ENCODE results near the gene OR52E8.

OR52E8 gene

DNA sequence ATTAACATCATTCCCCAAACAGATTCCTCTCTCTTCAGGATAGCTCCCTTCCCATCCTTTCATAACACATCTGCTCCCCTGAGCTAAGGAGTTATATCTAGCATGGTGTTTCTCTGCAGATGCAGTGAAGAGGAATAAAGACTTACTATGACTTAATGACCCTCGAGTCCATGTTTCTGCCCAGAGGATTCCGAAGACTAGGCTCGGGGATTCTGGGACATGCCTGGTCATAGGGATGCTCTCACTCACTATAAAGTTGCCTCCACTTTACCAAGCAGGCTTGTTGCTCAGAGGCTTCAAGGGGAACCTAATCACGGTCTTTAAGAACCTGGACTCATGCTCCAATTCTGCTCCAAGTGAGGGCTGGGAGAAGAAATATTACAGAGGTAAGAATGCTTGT is 22.8 kb upstream of the OR52E8 start, which contains the start of gene OR52E4:
Gene OR52E4, plus strand, starts transcription at position 301 of the 400 bp plus-strand sequence. CDS start 3,664 bp downstream, outside the sequence.
- H3K27ac ChIP-seq: no peak within 1 kb of the TSS
- TF ChIP-seq, protein P1, sequence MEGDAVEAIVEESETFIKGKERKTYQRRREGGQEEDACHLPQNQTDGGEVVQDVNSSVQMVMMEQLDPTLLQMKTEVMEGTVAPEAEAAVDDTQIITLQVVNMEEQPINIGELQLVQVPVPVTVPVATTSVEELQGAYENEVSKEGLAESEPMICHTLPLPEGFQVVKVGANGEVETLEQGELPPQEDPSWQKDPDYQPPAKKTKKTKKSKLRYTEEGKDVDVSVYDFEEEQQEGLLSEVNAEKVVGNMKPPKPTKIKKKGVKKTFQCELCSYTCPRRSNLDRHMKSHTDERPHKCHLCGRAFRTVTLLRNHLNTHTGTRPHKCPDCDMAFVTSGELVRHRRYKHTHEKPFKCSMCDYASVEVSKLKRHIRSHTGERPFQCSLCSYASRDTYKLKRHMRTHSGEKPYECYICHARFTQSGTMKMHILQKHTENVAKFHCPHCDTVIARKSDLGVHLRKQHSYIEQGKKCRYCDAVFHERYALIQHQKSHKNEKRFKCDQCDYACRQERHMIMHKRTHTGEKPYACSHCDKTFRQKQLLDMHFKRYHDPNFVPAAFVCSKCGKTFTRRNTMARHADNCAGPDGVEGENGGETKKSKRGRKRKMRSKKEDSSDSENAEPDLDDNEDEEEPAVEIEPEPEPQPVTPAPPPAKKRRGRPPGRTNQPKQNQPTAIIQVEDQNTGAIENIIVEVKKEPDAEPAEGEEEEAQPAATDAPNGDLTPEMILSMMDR (conservative IDR thresholded peaks at IDR 0.05): no peak

DNA sequence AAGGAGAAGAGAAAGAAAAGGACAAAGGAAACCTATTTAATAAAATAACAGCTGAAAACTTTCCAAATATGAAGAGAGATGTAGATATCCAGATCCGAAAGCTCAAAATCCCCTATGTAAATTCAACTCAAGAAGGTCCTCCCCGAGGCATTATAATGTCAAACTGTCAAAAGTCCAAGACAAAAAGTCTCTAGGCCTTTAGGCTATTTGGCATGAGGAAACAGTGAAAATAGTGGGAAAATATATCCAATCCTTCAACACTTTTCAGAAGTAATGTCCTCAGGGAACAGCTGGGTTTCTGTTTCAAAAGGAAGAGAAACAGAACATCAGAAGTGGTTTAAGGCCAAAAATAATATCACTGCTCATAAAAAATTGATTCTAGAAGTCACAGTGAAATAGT is 21.1 kb upstream of the OR52E8 start:
- TF ChIP-seq, protein P1 (conservative IDR thresholded peaks at IDR 0.05): no peak
- no peak overlapping the region for H3K27ac ChIP-seq

DNA sequence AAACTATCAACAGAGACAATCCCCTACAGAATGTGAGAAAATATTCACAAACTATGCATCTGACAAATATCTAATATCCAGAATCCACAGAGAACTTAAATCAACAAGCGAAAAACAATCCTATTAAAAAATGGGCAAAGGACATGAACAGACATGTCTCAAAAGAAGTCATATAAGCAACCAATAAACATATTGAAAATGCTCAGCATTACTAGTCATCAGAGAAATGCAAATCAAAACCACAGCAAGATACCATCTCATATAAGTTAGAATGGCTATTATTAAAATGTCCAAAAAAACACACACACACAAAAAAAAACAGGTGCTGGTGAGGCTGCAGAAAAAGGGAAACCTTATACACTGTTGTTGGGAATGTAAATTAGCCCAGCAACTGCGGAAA is 8.3 kb upstream of the OR52E8 start:
- TF ChIP-seq, protein P1 (conservative IDR thresholded peaks at IDR 0.05): no peak
- H3K27ac ChIP-seq: no peak overlapping the region

DNA sequence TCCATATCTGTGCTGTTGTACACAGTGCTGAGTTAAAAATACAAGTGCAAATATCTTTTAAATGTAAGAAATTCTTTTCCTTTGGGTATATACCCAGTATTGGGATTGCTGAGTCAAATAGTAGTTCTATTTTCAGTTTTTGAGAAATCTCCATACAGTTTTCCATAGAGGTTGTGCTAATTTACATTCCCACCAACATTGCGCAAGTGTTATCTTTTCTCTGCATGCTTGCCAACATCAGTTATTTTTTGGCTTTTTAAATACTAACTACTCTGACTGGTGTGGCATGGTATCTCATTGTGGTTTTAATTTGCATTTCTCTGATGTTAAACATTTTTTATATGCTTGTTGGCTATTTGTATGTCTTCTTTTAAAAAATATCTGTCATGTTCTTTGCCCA is 6.5 kb downstream of the OR52E8 start:
- TF ChIP-seq, protein P1 (conservative IDR thresholded peaks at IDR 0.05): no peak
- H3K27ac ChIP-seq: no peak overlapping the region

DNA sequence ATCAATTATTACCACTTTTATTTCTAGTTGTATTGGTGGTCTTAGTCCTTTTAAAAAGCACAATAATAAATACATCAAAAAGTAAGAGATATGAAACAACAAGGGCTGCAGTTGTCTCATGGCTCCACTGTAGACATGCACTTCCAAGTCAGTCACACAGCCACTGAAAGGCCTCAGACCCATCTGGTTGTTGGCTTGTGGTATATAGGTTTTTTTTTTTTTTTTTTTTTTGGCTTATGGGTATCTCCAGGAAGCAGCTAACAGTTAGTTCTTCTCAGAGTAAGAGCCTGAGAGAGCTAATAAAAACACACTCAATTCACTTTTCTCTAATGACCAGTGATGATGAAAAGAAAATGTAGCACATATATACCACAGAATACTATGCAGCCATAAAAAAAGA is 9.8 kb downstream of the OR52E8 start:
- TF ChIP-seq, protein P1 (conservative IDR thresholded peaks at IDR 0.05): no peak
- H3K27ac ChIP-seq: no peak overlapping the region

DNA sequence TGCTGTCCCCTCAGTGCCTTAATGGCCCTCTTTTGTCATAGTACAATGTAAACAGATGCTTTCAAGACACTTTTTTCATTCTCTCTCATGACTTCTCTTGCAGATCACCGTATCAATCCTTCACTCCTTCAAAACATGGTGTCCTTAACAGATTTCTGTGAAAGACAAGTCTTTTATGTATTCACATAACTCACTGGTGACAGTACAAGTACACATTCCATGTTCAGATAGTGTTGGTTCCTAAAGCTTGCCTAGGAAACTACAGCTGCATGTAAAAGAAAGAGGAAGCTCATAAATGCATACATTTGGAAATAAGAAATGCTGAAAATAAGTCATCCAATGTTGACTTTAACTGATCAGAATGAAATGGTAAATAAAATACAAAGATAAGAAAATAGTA is 10.8 kb downstream of the OR52E8 start:
- no peak overlapping the region for H3K27ac ChIP-seq
- TF ChIP-seq, protein P1 (conservative IDR thresholded peaks at IDR 0.05): no peak

DNA sequence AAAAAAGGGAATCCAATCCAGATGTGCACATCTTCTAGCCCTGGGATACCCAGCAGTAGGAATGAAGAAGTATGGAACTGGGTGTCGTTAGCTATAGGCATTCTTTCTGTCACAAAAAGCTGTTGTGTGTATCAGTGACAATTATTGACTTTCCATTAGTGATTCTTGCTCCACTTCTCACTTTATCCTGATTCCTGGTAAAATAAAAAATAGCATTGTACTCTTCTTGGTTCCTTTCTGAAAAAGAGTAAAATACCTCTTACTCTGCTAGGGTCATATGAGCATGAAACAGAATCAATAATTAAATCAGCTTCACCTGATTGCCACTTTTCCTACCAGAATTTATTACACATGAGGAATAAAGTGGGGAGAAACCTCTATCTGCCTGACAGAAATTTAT is 15.7 kb downstream of the OR52E8 start, which contains the start of gene OR52E6:
Gene OR52E6, minus strand, starts transcription at position 101 of the 400 bp plus-strand sequence. Its CDS starts 0 bp downstream, at position 101.
- TF ChIP-seq, protein P1 (conservative IDR thresholded peaks at IDR 0.05): no peak
- H3K27ac ChIP-seq: no peak within 1 kb of the TSS
